SK-N-SH (cell line): ENCODE data around the gene TEX50. TPM values are rescaled to one million over a fixed set of nuclear protein-coding genes. Genes with fewer than 3 reads are reported as not detected.
"Not testable (repeated sequence)": the region's sequence is repeated elsewhere in the genome, so short reads cannot be mapped to it uniquely, and the experiment has no call there.

ENCODE experiments used
- CTCF ChIA-PET: fragments of 300-600, 350-600 bp; formaldehyde crosslinking; extraction: SDS; loops from one replicate; lab custom pipeline; 2021; lab: Yijun Ruan, JAX
- POLR2A ChIA-PET: fragments of 350-600 bp; sonication (Branson Sonifier 250); formaldehyde crosslinking; extraction: SDS; loops from one replicate; lab custom pipeline; 2020; ENCODE audit warnings: antibody characterized with exemption, inconsistent platforms; lab: Yijun Ruan, JAX
- DNase-seq: peaks from one replicate; pipeline ENCODE4 v3.0.0; 2012
- H2AFZ ChIP-seq: fragments of 200-600 bp; sonication (generic); 2 replicates; pipeline ENCODE4 v1.8.1; 2016; ENCODE audit warnings: antibody characterized with exemption, mild to moderate bottlenecking, low read depth
- H3F3A ChIP-seq: fragments of 200-600 bp; sonication (generic); replicated peaks from 2 replicates; pipeline ENCODE3; 2016; ENCODE audit warnings: antibody characterized with exemption, mild to moderate bottlenecking; ENCODE audit not compliant: insufficient read depth
- H3K27ac ChIP-seq, 2 experiments: fragments of 200-500 bp in 1 of 2; fragments of 200-600 bp in 1 of 2; sonication (Bioruptor generic) in 1 of 2; sonication (generic), shearing (Covaris generic) in 1 of 2; 2 replicates each; pipeline versions ENCODE4 v1.5.1 to v1.6.1; 2014 to 2016; ENCODE audit warnings: low read depth in 2 of 2, inconsistent platforms in 1 of 2, low read length in 1 of 2, mild to moderate bottlenecking in 1 of 2, mixed read lengths in 1 of 2
- H3K27me3 ChIP-seq: fragments of 200-600 bp; sonication (generic), shearing (Covaris generic); 2 replicates; pipeline ENCODE4 v1.6.1; 2016; ENCODE audit warnings: mixed run types; ENCODE audit not compliant: insufficient read depth
- H3K36me3 ChIP-seq, 2 experiments: fragments of 200-500 bp in 1 of 2; fragments of 200-600 bp in 1 of 2; sonication (Bioruptor generic) in 1 of 2; sonication (generic) in 1 of 2; replicated peaks in 1 of 2; 2 replicates each; pipeline versions ENCODE3 to v1.5.1; 2014 to 2016; ENCODE audit warnings: low read length in 1 of 2, mild to moderate bottlenecking in 1 of 2; ENCODE audit not compliant: insufficient read depth in 2 of 2, control insufficient read depth in 1 of 2
- H3K4me1 ChIP-seq, 2 experiments: fragments of 200-500 bp in 1 of 2; fragments of 200-600 bp in 1 of 2; sonication (Bioruptor generic) in 1 of 2; sonication (generic), shearing (Covaris generic) in 1 of 2; 2 replicates each; pipeline versions ENCODE4 v1.5.1 to v1.6.1; 2014 to 2016; ENCODE audit warnings: low read depth in 1 of 2, low read length in 1 of 2, mixed run types in 1 of 2; ENCODE audit not compliant: insufficient read depth in 2 of 2, control insufficient read depth in 1 of 2
- H3K4me2 ChIP-seq: fragments of 200-600 bp; sonication (generic), shearing (Covaris generic); 2 replicates; pipeline ENCODE4 v1.6.1; 2017; ENCODE audit warnings: mixed run types
- H3K4me3 ChIP-seq, 2 experiments: fragments of 200-500 bp in 1 of 2; fragments of 200-600 bp in 1 of 2; sonication (Bioruptor generic) in 1 of 2; sonication (generic), shearing (Covaris generic) in 1 of 2; 2 replicates each; pipeline versions ENCODE4 v1.5.1 to v1.8.1; 2014 to 2016; ENCODE audit warnings: low read depth in 2 of 2, inconsistent platforms in 1 of 2, low read length in 1 of 2, mild to moderate bottlenecking in 1 of 2, mixed read lengths in 1 of 2, moderate library complexity in 1 of 2
- H3K79me2 ChIP-seq: fragments of 200-600 bp; sonication (generic); 2 replicates; pipeline ENCODE4 v1.8.1; 2017; ENCODE audit warnings: mild to moderate bottlenecking; ENCODE audit not compliant: insufficient read depth
- H3K9ac ChIP-seq: fragments of 200-600 bp; sonication (generic); 2 replicates; pipeline ENCODE4 v1.6.1; 2017; ENCODE audit warnings: mixed run types
- H3K9me2 ChIP-seq: fragments of 200-600 bp; sonication (generic); 2 replicates; pipeline ENCODE4 v1.6.1; 2017; ENCODE audit warnings: mixed run types
- H3K9me3 ChIP-seq: fragments of 200-600 bp; sonication (generic); 2 replicates; pipeline ENCODE4 v1.6.1; 2017; ENCODE audit warnings: mixed run types, mild to moderate bottlenecking, moderate library complexity
- H4K20me1 ChIP-seq: fragments of 200-600 bp; sonication (generic); 2 replicates; pipeline ENCODE4 v1.6.1; 2017; ENCODE audit warnings: mild to moderate bottlenecking, mixed run types; ENCODE audit not compliant: insufficient read depth
- EZH2phosphoT487 ChIP-seq: fragments of 200-600 bp; sonication (generic); IDR thresholded peaks from 2 replicates; pipeline ENCODE4 v1.6.1; 2017; ENCODE audit warnings: low read depth, mixed run types, mild to moderate bottlenecking, antibody characterized with exemption, moderate library complexity, borderline replicate concordance
- FOSL2 ChIP-seq: IDR thresholded peaks from 2 replicates; pipeline ENCODE4 v1.4.0; 2012; ENCODE audit warnings: low read depth, mild to moderate bottlenecking, moderate library complexity, borderline replicate concordance
- FOXJ3 ChIP-seq: sonication (generic); formaldehyde crosslinking; IDR thresholded peaks from 2 replicates; pipeline ENCODE4 v1.5.1; 2020; ENCODE audit warnings: mild to moderate bottlenecking, missing genetic modification reagents
- GABPA ChIP-seq: IDR thresholded peaks from 2 replicates; pipeline ENCODE4 v1.4.0; 2012; ENCODE audit warnings: low read depth, mild to moderate bottlenecking
- GATA2 ChIP-seq: sonication (generic); formaldehyde crosslinking; IDR thresholded peaks from 2 replicates; pipeline ENCODE4 v1.5.0; 2020; ENCODE audit warnings: mild to moderate bottlenecking, missing genetic modification reagents
- IRF3 ChIP-seq: fragments of 150-350 bp; IDR thresholded peaks from 2 replicates; pipeline ENCODE4 v1.6.1; 2016; ENCODE audit warnings: mild to moderate bottlenecking, low read depth, low read length
- MEF2A ChIP-seq: IDR thresholded peaks from 2 replicates; pipeline ENCODE4 v1.4.0; 2012; ENCODE audit warnings: low read depth, borderline replicate concordance
- NFIC ChIP-seq: IDR thresholded peaks from 2 replicates; pipeline ENCODE4 v1.4.0; 2012; ENCODE audit warnings: borderline replicate concordance
- NRF1 ChIP-seq: IDR thresholded peaks from 2 replicates; pipeline ENCODE4 v1.6.1; 2012; ENCODE audit warnings: low read depth, mild to moderate bottlenecking, low read length
- RAD21 ChIP-seq: IDR thresholded peaks from 2 replicates; pipeline ENCODE4 v1.6.1; 2012; ENCODE audit warnings: mild to moderate bottlenecking, low read length
- RCOR1 ChIP-seq: fragments of 150-350 bp; IDR thresholded peaks from 2 replicates; pipeline ENCODE4 v1.6.1; 2017; ENCODE audit warnings: antibody characterized with exemption, low read length
- RFX5 ChIP-seq: IDR thresholded peaks from 2 replicates; pipeline ENCODE4 v1.6.1; 2012; ENCODE audit warnings: mild to moderate bottlenecking, improper control_type of control experiment, low read length
- TAF1 ChIP-seq: IDR thresholded peaks from 2 replicates; pipeline ENCODE4 v1.6.1; 2012; ENCODE audit warnings: low read depth, mild to moderate bottlenecking, low read length, moderate library complexity, borderline replicate concordance
- TCF12 ChIP-seq: IDR thresholded peaks from 2 replicates; pipeline ENCODE4 v1.4.0; 2012
- TEAD4 ChIP-seq: IDR thresholded peaks from 2 replicates; pipeline ENCODE4 v1.4.0; 2012; ENCODE audit warnings: mild to moderate bottlenecking, borderline replicate concordance; ENCODE audit not compliant: insufficient read depth
- YY1 ChIP-seq: IDR thresholded peaks from 2 replicates; pipeline ENCODE4 v1.4.0; 2012; ENCODE audit warnings: low read depth, mild to moderate bottlenecking
- WGBS: methylation state at CpG from one replicate; pipeline ENCODE4 v1.1.6; 2017; ENCODE audit warnings: low lambda C conversion rate; 5-methylcytosine and 5-hydroxymethylcytosine counted together
- polyA plus RNA-seq, 3 experiments: library from polyadenylated mRNA; depleted of rRNA; stranded (reverse); fragments of >200 nt; gene quantifications; 2 replicates each; pipeline ENCODE4 v1.2.3, GENCODE V29; 2012
- TF ChIP-seq, protein P1 (sequence below): IDR thresholded peaks from 2 replicates; pipeline ENCODE4 v1.4.0; 2012; ENCODE audit warnings: low read depth

TEX50 gene
- polyA plus RNA-seq, 1 of the 3 experiments (the other 2 are of a cell fraction): not detected

GRCh38 chr1:173642450-173643139, 7.5 kb downstream of the TEX50 start:
- H3K9me2 ChIP-seq, H3K4me2 ChIP-seq, H3K79me2 ChIP-seq, H3F3A ChIP-seq, DNase-seq, H3K4me3 ChIP-seq, H3K9me3 ChIP-seq, H3K36me3 ChIP-seq, H3K27me3 ChIP-seq, H3K27ac ChIP-seq, H4K20me1 ChIP-seq, POLR2A ChIA-PET, H3K4me1 ChIP-seq, H2AFZ ChIP-seq, H3K9ac ChIP-seq: not testable (repeated sequence)
- WGBS: 83% methylated on average over 4 of the region's 4 CpGs
- CTCF ChIA-PET: interaction anchor here (0.6 kb wide), 1 partner anchor 16 kb away, joined by 3 read pairs; no protein-coding TSS in a partner anchor

DNA sequence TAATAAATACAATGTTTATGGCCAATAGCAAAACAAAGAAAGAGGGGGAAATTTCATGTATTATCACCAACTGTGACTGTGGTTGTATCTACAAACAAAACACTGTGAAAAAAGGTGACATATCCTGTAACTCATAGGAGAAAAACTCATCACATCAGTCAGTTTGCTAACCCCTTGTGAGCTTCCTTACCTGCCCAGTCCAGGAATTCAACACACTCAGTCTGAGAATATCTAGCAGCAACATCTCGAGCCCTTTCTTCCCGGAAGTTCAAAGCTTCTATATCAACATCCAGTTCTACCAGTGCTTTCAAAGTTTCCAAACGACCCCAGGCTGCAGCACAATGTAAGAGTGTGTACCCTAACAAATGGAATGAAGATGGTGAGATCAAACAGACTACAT, 11.5 kb downstream of the TEX50 start:
- H3K27me3 ChIP-seq: no peaks in the 10 kb centered on the region
- H3K9me2 ChIP-seq: no peaks in the 10 kb centered on the region
- H3F3A ChIP-seq: no peaks in the 10 kb centered on the region
- no peaks in the 10 kb centered on the region for H3K4me1 ChIP-seq
- no peak for DNase-seq
- no peak overlapping the region for H3K4me3 ChIP-seq
- no peak overlapping the region for H3K4me2 ChIP-seq
- POLR2A ChIA-PET: no interaction called here
- no peaks in the 10 kb centered on the region for H4K20me1 ChIP-seq
- H3K36me3 ChIP-seq: peaks cover 0 to 4% of the 10 kb centered on the region in 2 experiments
- CTCF ChIA-PET: interaction anchor here (0.9 to 1.1 kb wide), 2 partner anchors 10 to 22 kb away, joined by 3 read pairs; no protein-coding TSS in a partner anchor
- WGBS: 39% methylated on average over 3 of the region's 3 CpGs
- H3K27ac ChIP-seq: no peak overlapping the region
- TF ChIP-seq NFIC (no peak), FOXJ3 (CRISPR knock-in tag) (no peak), YY1 (no peak), GATA2 (no peak), RFX5 (no peak), TEAD4 (no peak), MEF2A (no peak), RCOR1 (no peak)
- TF ChIP-seq, protein P1, sequence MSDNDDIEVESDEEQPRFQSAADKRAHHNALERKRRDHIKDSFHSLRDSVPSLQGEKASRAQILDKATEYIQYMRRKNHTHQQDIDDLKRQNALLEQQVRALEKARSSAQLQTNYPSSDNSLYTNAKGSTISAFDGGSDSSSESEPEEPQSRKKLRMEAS: no peak
- TF ChIP-seq, all 33 proteins: peak for 0
- H3K9me3 ChIP-seq: no peaks in the 10 kb centered on the region
- H3K9ac ChIP-seq: no peak overlapping the region
- no peak overlapping the region for H2AFZ ChIP-seq
- no peaks in the 10 kb centered on the region for H3K79me2 ChIP-seq

GRCh38 chr1:173648880-173649605, 13.9 kb downstream of the TEX50 start:
- H4K20me1 ChIP-seq: no peaks in the 10 kb centered on the region

More at GRCh38 chr1:173648880-173649605, 13.9 kb downstream of the TEX50 start:
- Histone ChIP-seq H2AFZ (no peak overlapping the region), H3K9me2 (no peaks in the 10 kb centered on the region), H3K36me3 (no peaks in the 10 kb centered on the region), H3K27ac (no peak overlapping the region), H3K9me3 (no peaks in the 10 kb centered on the region), H3K9ac (no peak overlapping the region)
- CTCF ChIA-PET: no interaction called here
- no peak for TF ChIP-seq TAF1
- TF ChIP-seq EZH2phosphoT487: no peak
- no peak for TF ChIP-seq TCF12
- no peak for TF ChIP-seq NRF1
- no peak for TF ChIP-seq RAD21
- no peak for TF ChIP-seq GABPA
- no peak for TF ChIP-seq FOSL2
- TF ChIP-seq YY1: no peak
- no peak for TF ChIP-seq GATA2
- TF ChIP-seq, protein P1: no peak
- no peak for TF ChIP-seq IRF3
- TF ChIP-seq, all 33 proteins: peak for 0
- H3F3A ChIP-seq: no peaks in the 10 kb centered on the region
- no peaks in the 10 kb centered on the region for H3K27me3 ChIP-seq
- no peak overlapping the region for H3K4me3 ChIP-seq
- no peak overlapping the region for H3K4me2 ChIP-seq
- no peaks in the 10 kb centered on the region for H3K4me1 ChIP-seq
- POLR2A ChIA-PET: no interaction called here
- no peaks in the 10 kb centered on the region for H3K79me2 ChIP-seq
- DNase-seq: no peak
